ENCODE results near the gene EVA1C. TPM values are rescaled to one million over a fixed set of nuclear protein-coding genes. Genes with fewer than 3 reads are reported as not detected.

Gene EVA1C, protein sequence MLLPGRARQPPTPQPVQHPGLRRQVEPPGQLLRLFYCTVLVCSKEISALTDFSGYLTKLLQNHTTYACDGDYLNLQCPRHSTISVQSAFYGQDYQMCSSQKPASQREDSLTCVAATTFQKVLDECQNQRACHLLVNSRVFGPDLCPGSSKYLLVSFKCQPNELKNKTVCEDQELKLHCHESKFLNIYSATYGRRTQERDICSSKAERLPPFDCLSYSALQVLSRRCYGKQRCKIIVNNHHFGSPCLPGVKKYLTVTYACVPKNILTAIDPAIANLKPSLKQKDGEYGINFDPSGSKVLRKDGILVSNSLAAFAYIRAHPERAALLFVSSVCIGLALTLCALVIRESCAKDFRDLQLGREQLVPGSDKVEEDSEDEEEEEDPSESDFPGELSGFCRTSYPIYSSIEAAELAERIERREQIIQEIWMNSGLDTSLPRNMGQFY
- 10 to 100 TPM in 4 of 5 donors, 1 to 10 TPM in 1; 9.7 to 22.1 (median 18.0) TPM for total RNA-seq
- total RNA-seq (2013): 16.5 TPM
- total RNA-seq: 8.7 to 19.1 (median 13.7) reads per million in 29 experiments

GRCh38 chr21:32412162-32413014, at the start of gene EVA1C:
TSS of gene EVA1C (plus strand) at chr21:32412706. CDS start at chr21:32412854, 148 bp downstream.
- H3K4me1 Mint-ChIP-seq: peaks cover 44 to 63% (median 52%) of the 10 kb centered on the region in 3 donors
- H3K4me1 ChIP-seq (ENCODE audit: control insufficient read depth in 1 of 2, extremely low read depth in 1 of 2, insufficient read depth in 2 of 2, low read length in 2 of 2): peaks cover 0 to 45% of the 10 kb centered on the region in 2 experiments
- under 1% methylated on average over 104 of the region's 104 CpGs for WGBS (ENCODE audit: insufficient coverage)

DNA sequence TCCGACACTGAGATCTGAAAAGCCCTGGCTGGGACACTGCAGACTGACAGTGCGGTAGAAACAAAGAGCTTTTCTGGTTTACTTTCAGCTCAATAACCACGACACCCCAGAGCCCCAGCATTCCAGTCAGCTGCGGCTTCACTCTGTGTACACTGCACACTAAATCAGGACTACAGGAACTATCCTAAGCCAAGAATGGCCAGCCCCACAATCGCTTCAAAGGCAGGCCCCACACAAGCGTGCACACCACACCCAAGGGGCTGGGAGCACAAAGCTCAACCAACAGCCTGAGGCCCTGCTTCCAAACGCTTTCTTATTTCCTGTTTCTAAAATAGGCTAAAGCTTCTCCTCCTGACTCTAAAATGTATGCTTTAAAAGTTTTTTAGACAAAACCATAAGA, 48.1 kb upstream of the EVA1C start:
- Histone ChIP-seq H3K27me3 (replicated peaks in 1 of 2; ENCODE audit: control insufficient read depth in 2 of 2, extremely low read depth in 1 of 2, insufficient read depth in 2 of 2, low read length in 1 of 2) (no peaks in the 10 kb centered on the region), H3K9me3 (no peaks in the 10 kb centered on the region), H3K27ac (ENCODE audit: low read length) (no peak overlapping the region), H3K36me3 (ENCODE audit: control insufficient read depth in 2 of 2, extremely low read depth in 1 of 2, insufficient read depth in 1 of 2, low read length in 1 of 2) (peaks cover 31 to 88% of the 10 kb centered on the region in 2 donors), H3K4me1 (ENCODE audit: control insufficient read depth in 1 of 2, extremely low read depth in 1 of 2, insufficient read depth in 2 of 2, low read length in 2 of 2) (no peaks in the 10 kb centered on the region), H3K4me3 (ENCODE audit: control insufficient read depth in 1 of 2, extremely low read depth in 1 of 2, low read length in 1 of 2) (no peak overlapping the region)
- 90% methylated on average over 6 of the region's 7 CpGs for whole genome bisulfite sequencing (ENCODE audit: insufficient coverage)
- H3K9me3 Mint-ChIP-seq: no peaks in the 10 kb centered on the region
- no peak for ATAC-seq (replicated peaks in 1 of 4)
- no peaks in the 10 kb centered on the region for H3K4me1 Mint-ChIP-seq
- no peak overlapping the region for H3K4me3 Mint-ChIP-seq
- CTCF ChIA-PET: interaction anchor here in 1 of 2 donors (1.2 kb wide), 1 partner anchor 236 kb away, joined by 4 read pairs; no protein-coding TSS in a partner anchor
- no peaks in the 10 kb centered on the region for H3K27me3 Mint-ChIP-seq
- DNase-seq: no peak
- POLR2A ChIA-PET: no interaction called here
- H3K36me3 Mint-ChIP-seq: peaks cover 78% of the 10 kb centered on the region
- H3K27ac Mint-ChIP-seq: no peak overlapping the region

More at GRCh38 chr21:32412162-32413014, at the start of gene EVA1C:
- Histone ChIP-seq H3K36me3 (ENCODE audit: control insufficient read depth in 2 of 2, extremely low read depth in 1 of 2, insufficient read depth in 1 of 2, low read length in 1 of 2) (no peaks in the 10 kb centered on the region), H3K4me3 (ENCODE audit: control insufficient read depth in 1 of 2, extremely low read depth in 1 of 2, low read length in 1 of 2) (peak within 1 kb of the TSS; percentile 78 to 97), H3K27ac (ENCODE audit: low read length) (peak within 1 kb of the TSS; percentile 96), H3K9me3 (no peaks in the 10 kb centered on the region), H3K27me3 (replicated peaks in 1 of 2; ENCODE audit: control insufficient read depth in 2 of 2, extremely low read depth in 1 of 2, insufficient read depth in 2 of 2, low read length in 1 of 2) (peaks cover 0 to 4% of the 10 kb centered on the region in 2 experiments)
- Mint-ChIP-seq H3K36me3 (peaks cover 6% of the 10 kb centered on the region), H3K9me3 (no peaks in the 10 kb centered on the region), H3K27ac (peak within 1 kb of the TSS; percentile 95 to 97), H3K4me3 (peak within 1 kb of the TSS; percentile 93 to 96 (median 95)), H3K27me3 (no peaks in the 10 kb centered on the region)
- ChIA-PET POLR2A (no interaction called here), CTCF (interaction anchor here in 1 of 2 donors (0.6 to 1.1 kb wide), 3 partner anchors 11 to 189 kb away, joined by 4 to 6 read pairs (median 6); no protein-coding TSS in a partner anchor)
- peak; percentile 32 to 86 (median 62) for DNase-seq
- ATAC-seq (replicated peaks in 1 of 4): peak; percentile 65 to 75 (median 69)

- no peak overlapping the region for H3K27ac Mint-ChIP-seq
- Histone ChIP-seq H3K4me3 (ENCODE audit: control insufficient read depth in 1 of 2, extremely low read depth in 1 of 2, low read length in 1 of 2) (no peak overlapping the region), H3K9me3 (no peaks in the 10 kb centered on the region), H3K4me1 (ENCODE audit: control insufficient read depth in 1 of 2, extremely low read depth in 1 of 2, insufficient read depth in 2 of 2, low read length in 2 of 2) (no peaks in the 10 kb centered on the region), H3K36me3 (ENCODE audit: control insufficient read depth in 2 of 2, extremely low read depth in 1 of 2, insufficient read depth in 1 of 2, low read length in 1 of 2) (peaks cover 30 to 84% of the 10 kb centered on the region in 2 donors), H3K27ac (ENCODE audit: low read length) (no peak overlapping the region), H3K27me3 (replicated peaks in 1 of 2; ENCODE audit: control insufficient read depth in 2 of 2, extremely low read depth in 1 of 2, insufficient read depth in 2 of 2, low read length in 1 of 2) (no peaks in the 10 kb centered on the region)
- POLR2A ChIA-PET: no interaction called here
- H3K27me3 Mint-ChIP-seq: no peaks in the 10 kb centered on the region
- no peak for ATAC-seq (replicated peaks in 1 of 4)
- 83% methylated on average over 1 of the region's 4 CpGs for WGBS (ENCODE audit: insufficient coverage)
- H3K36me3 Mint-ChIP-seq: peaks cover 73% of the 10 kb centered on the region
- CTCF ChIA-PET: interaction anchor here in 1 of 2 donors (1.2 kb wide), 1 partner anchor 236 kb away, joined by 4 read pairs; no protein-coding TSS in a partner anchor
- no peaks in the 10 kb centered on the region for H3K9me3 Mint-ChIP-seq
- no peaks in the 10 kb centered on the region for H3K4me1 Mint-ChIP-seq
- no peak for DNase-seq
- H3K4me3 Mint-ChIP-seq: no peak overlapping the region
Observed at GRCh38 chr21:32364796-32365195, 47.7 kb upstream of the EVA1C start.

DNA sequence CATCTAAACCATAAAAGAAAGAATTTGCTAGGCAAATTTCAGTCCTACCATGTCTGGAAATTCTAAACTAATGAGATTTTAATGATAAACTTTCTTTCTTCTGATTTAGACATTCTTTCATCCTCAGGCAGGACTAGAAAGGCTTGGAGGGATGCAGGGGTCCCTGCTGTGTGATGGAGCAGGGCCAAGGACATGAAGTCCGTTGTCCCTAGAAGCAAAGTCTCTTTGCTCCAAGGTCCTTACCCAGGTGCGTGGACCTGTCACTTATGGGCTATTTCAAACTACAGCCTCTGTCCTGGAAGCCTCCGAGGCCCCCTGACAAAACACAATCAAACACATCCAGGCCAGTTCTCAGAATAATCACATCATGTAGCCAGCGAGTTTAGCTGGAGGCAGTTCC, 46.3 kb upstream of the EVA1C start:
- H3K9me3 ChIP-seq: no peaks in the 10 kb centered on the region
- peaks cover 27 to 80% of the 10 kb centered on the region in 2 donors for H3K36me3 ChIP-seq (ENCODE audit: control insufficient read depth in 2 of 2, extremely low read depth in 1 of 2, insufficient read depth in 1 of 2, low read length in 1 of 2)
- Mint-ChIP-seq H3K36me3 (peaks cover 62% of the 10 kb centered on the region), H3K27me3 (no peaks in the 10 kb centered on the region), H3K9me3 (no peaks in the 10 kb centered on the region), H3K4me1 (no peaks in the 10 kb centered on the region), H3K4me3 (no peak overlapping the region), H3K27ac (no peak overlapping the region)
- no peak overlapping the region for H3K4me3 ChIP-seq (ENCODE audit: control insufficient read depth in 1 of 2, extremely low read depth in 1 of 2, low read length in 1 of 2)
- no peak overlapping the region for H3K27ac ChIP-seq (ENCODE audit: low read length)
- no peaks in the 10 kb centered on the region for H3K4me1 ChIP-seq (ENCODE audit: control insufficient read depth in 1 of 2, extremely low read depth in 1 of 2, insufficient read depth in 2 of 2, low read length in 2 of 2)
- POLR2A ChIA-PET: no interaction called here
- no peaks in the 10 kb centered on the region for H3K27me3 ChIP-seq (replicated peaks in 1 of 2; ENCODE audit: control insufficient read depth in 2 of 2, extremely low read depth in 1 of 2, insufficient read depth in 2 of 2, low read length in 1 of 2)
- CTCF ChIA-PET: interaction anchor here in 1 of 2 donors (1.5 kb wide), 1 partner anchor 235 kb away, joined by 8 read pairs; no protein-coding TSS in a partner anchor
- ATAC-seq (replicated peaks in 1 of 4) (no peak), DNase-seq (no peak)
- WGBS (ENCODE audit: insufficient coverage): 100% methylated on average over 4 of the region's 4 CpGs

GRCh38 chr21:32367158-32367557, 45.3 kb upstream of the EVA1C start:
- Mint-ChIP-seq H3K4me1 (no peaks in the 10 kb centered on the region), H3K9me3 (no peaks in the 10 kb centered on the region), H3K27ac (no peak overlapping the region), H3K27me3 (no peaks in the 10 kb centered on the region), H3K36me3 (peaks cover 62% of the 10 kb centered on the region), H3K4me3 (no peak overlapping the region)
- ChIA-PET POLR2A (no interaction called here), CTCF (interaction anchor here in 1 of 2 donors (1.5 kb wide), 1 partner anchor 234 kb away, joined by 8 read pairs; no protein-coding TSS in a partner anchor)
- ATAC-seq (replicated peaks in 1 of 4): no peak
- Histone ChIP-seq H3K27ac (ENCODE audit: low read length) (no peak overlapping the region), H3K9me3 (no peaks in the 10 kb centered on the region), H3K27me3 (replicated peaks in 1 of 2; ENCODE audit: control insufficient read depth in 2 of 2, extremely low read depth in 1 of 2, insufficient read depth in 2 of 2, low read length in 1 of 2) (no peaks in the 10 kb centered on the region), H3K4me1 (ENCODE audit: control insufficient read depth in 1 of 2, extremely low read depth in 1 of 2, insufficient read depth in 2 of 2, low read length in 2 of 2) (no peaks in the 10 kb centered on the region), H3K4me3 (ENCODE audit: control insufficient read depth in 1 of 2, extremely low read depth in 1 of 2, low read length in 1 of 2) (no peak overlapping the region), H3K36me3 (ENCODE audit: control insufficient read depth in 2 of 2, extremely low read depth in 1 of 2, insufficient read depth in 1 of 2, low read length in 1 of 2) (peaks cover 20 to 80% of the 10 kb centered on the region in 2 donors)
- DNase-seq: no peak
- no CpG with 5 or more reads among the region's 1 CpG for WGBS (ENCODE audit: insufficient coverage)

DNA sequence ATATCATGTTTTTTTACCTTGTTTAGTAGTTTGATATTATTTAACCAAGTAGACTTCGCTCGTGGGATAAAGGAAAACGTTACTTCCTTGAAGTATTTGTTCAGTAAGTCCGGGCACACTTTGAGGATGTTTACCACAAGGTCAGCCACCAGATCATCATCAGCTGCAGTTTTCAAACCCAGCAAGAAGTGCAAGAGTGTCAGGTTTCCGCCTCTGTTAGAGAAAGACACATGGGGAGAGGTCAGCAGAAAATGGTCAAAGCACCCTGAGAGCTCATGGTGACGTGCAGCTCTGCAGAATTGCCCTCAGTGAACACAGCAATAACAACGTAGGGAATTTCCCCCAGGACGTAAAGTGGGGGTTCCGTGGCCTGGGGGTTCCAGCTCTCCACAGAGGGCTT, 44.1 kb upstream of the EVA1C start:
- Histone ChIP-seq H3K27me3 (replicated peaks in 1 of 2; ENCODE audit: control insufficient read depth in 2 of 2, extremely low read depth in 1 of 2, insufficient read depth in 2 of 2, low read length in 1 of 2) (no peaks in the 10 kb centered on the region), H3K9me3 (no peaks in the 10 kb centered on the region), H3K36me3 (ENCODE audit: control insufficient read depth in 2 of 2, extremely low read depth in 1 of 2, insufficient read depth in 1 of 2, low read length in 1 of 2) (peaks cover 25 to 80% of the 10 kb centered on the region in 2 donors), H3K4me1 (ENCODE audit: control insufficient read depth in 1 of 2, extremely low read depth in 1 of 2, insufficient read depth in 2 of 2, low read length in 2 of 2) (no peaks in the 10 kb centered on the region), H3K4me3 (ENCODE audit: control insufficient read depth in 1 of 2, extremely low read depth in 1 of 2, low read length in 1 of 2) (no peak overlapping the region), H3K27ac (ENCODE audit: low read length) (no peak overlapping the region)
- DNase-seq (no peak), ATAC-seq (replicated peaks in 1 of 4) (no peak)
- ChIA-PET CTCF (interaction anchor here in 1 of 2 donors (0.8 kb wide), 1 partner anchor 34 kb away, joined by 4 read pairs; no protein-coding TSS in a partner anchor), POLR2A (no interaction called here)
- H3K4me1 Mint-ChIP-seq: no peaks in the 10 kb centered on the region
- no peak overlapping the region for H3K4me3 Mint-ChIP-seq
- H3K9me3 Mint-ChIP-seq: no peaks in the 10 kb centered on the region
- no peak overlapping the region for H3K27ac Mint-ChIP-seq
- peaks cover 64% of the 10 kb centered on the region for H3K36me3 Mint-ChIP-seq
- 93% methylated on average over 6 of the region's 9 CpGs for WGBS (ENCODE audit: insufficient coverage)
- no peaks in the 10 kb centered on the region for H3K27me3 Mint-ChIP-seq
